CD4-positive, CD25-positive, alpha-beta regulatory T cell (primary cell): ENCODE results near the gene EEF1E1. TPM values are rescaled to one million over a fixed set of nuclear protein-coding genes. Genes with fewer than 3 reads are reported as not detected.
"Not testable (repeated sequence)": the region's sequence is repeated elsewhere in the genome, so short reads cannot be mapped to it uniquely, and the experiment has no call there.

Experiments used
- ATAC-seq, 2 donors: fragments of 150-1000 bp; cut with Tn5 transposase; one replicate each; pipeline ENCODE4 v1.10.0; 2021; ENCODE audit warnings: low read depth in 2 of 2, moderate number of reproducible peaks in 2 of 2, moderate library complexity in 1 of 2
- DNase-seq, 3 donors: peaks; one replicate each; pipeline versions ENCODE4 v3.0.0 to v3.0.0-alpha.2; 2012 to 2022; ENCODE audit warnings: mixed read lengths in 1 of 3
- H3K27ac ChIP-seq: one replicate; pipeline ENCODE4 v1.7.0; 2013; ENCODE audit warnings: mild to moderate bottlenecking, low read length; ENCODE audit not compliant: insufficient read depth, poor library complexity, severe bottlenecking
- H3K27me3 ChIP-seq: one replicate; pipeline ENCODE4 v1.7.0; 2013; ENCODE audit warnings: low read length; ENCODE audit not compliant: control insufficient read depth, insufficient read depth
- H3K36me3 ChIP-seq: one replicate; pipeline ENCODE4 v1.7.0; 2013; ENCODE audit warnings: mild to moderate bottlenecking, low read length, moderate library complexity; ENCODE audit not compliant: control insufficient read depth, insufficient read depth
- H3K4me1 ChIP-seq: 2 replicates; pipeline ENCODE4 v1.7.0; 2013; ENCODE audit warnings: mild to moderate bottlenecking, low read length; ENCODE audit not compliant: insufficient read depth, control insufficient read depth, poor library complexity, severe bottlenecking
- H3K4me3 ChIP-seq: one replicate; pipeline ENCODE4 v1.7.0; 2013; ENCODE audit warnings: low read depth, mild to moderate bottlenecking, low read length, moderate library complexity
- H3K9me3 ChIP-seq, 2 experiments: 1 replicate in 1 of 2; 2 replicates in 1 of 2; pipeline ENCODE4 v1.7.0; 2013; ENCODE audit warnings: low read length in 2 of 2, mild to moderate bottlenecking in 1 of 2, moderate library complexity in 1 of 2; ENCODE audit not compliant: control insufficient read depth in 2 of 2
- H3K27ac Mint-ChIP-seq, 3 donors: one replicate each; pipeline ENCODE4 v1.8.0; 2020 to 2022; ENCODE audit warnings: mild to moderate bottlenecking in 3 of 3, mixed read lengths in 3 of 3, moderate library complexity in 2 of 3
- H3K27me3 Mint-ChIP-seq: one replicate; pipeline ENCODE4 v1.8.0; 2022; ENCODE audit warnings: mild to moderate bottlenecking, mixed read lengths
- H3K36me3 Mint-ChIP-seq: one replicate; pipeline ENCODE4 v1.8.0; 2020; ENCODE audit warnings: mixed read lengths
- H3K4me1 Mint-ChIP-seq, 4 donors: one replicate each; pipeline ENCODE4 v1.8.0; 2020 to 2022; ENCODE audit warnings: mixed read lengths in 4 of 4, mild to moderate bottlenecking in 1 of 4
- H3K4me3 Mint-ChIP-seq, 4 donors: one replicate each; pipeline ENCODE4 v1.8.0; 2020 to 2022; ENCODE audit warnings: mild to moderate bottlenecking in 4 of 4, mixed read lengths in 4 of 4, moderate library complexity in 3 of 4
- H3K9me3 Mint-ChIP-seq, 7 donors: one replicate each; pipeline ENCODE4 v1.8.0; 2020 to 2022; ENCODE audit warnings: mixed read lengths in 7 of 7, mild to moderate bottlenecking in 3 of 7, moderate library complexity in 2 of 7
- polyA plus RNA-seq, 4 donors: library from polyadenylated mRNA; unstranded; fragments of 300-500 nt; fragmentation: Illumina TruSeq; gene quantifications; one replicate each; pipeline ENCODE4 v1.2.3, GENCODE V29; 2021
- total RNA-seq: library from RNA; stranded (reverse); gene quantifications from one replicate; pipeline ENCODE4 v1.2.3, GENCODE V29; 2022

EEF1E1 gene
- total and polyA plus RNA-seq, 5 donors from 2014 or later, result 13.1 to 68.9 (median 59.1) TPM

GRCh38 chr6:8059129-8059528 is 43.2 kb downstream of the EEF1E1 start:
- ATAC-seq (no peak), DNase-seq (peak in 2 of 3 donors; percentile 9 to 40)
- peaks cover 32% of the 10 kb centered on the region for H3K36me3 ChIP-seq
- H3K4me3 ChIP-seq, result no peak overlapping the region
- Mint-ChIP-seq H3K4me3 (no peak overlapping the region), H3K9me3 (no peaks in the 10 kb centered on the region), H3K27ac (no peak overlapping the region), H3K36me3 (peaks cover 22% of the 10 kb centered on the region), H3K27me3 (no peaks in the 10 kb centered on the region), H3K4me1 (peaks cover 15 to 29% (median 23%) of the 10 kb centered on the region in 4 donors)
- peaks cover 7% of the 10 kb centered on the region for H3K4me1 ChIP-seq
- H3K27ac ChIP-seq, result no peak overlapping the region
- no peaks in the 10 kb centered on the region for H3K9me3 ChIP-seq
- no peaks in the 10 kb centered on the region for H3K27me3 ChIP-seq

- Histone ChIP-seq H3K4me3 (no peak overlapping the region), H3K27ac (no peak overlapping the region), H3K4me1 (no peaks in the 10 kb centered on the region), H3K9me3 (no peaks in the 10 kb centered on the region), H3K36me3 (peaks cover 34% of the 10 kb centered on the region), H3K27me3 (no peaks in the 10 kb centered on the region)
- DNase-seq (no peak), ATAC-seq (no peak)
- H3K9me3 Mint-ChIP-seq, result no peaks in the 10 kb centered on the region
- H3K27ac Mint-ChIP-seq, result no peak overlapping the region
- H3K27me3 Mint-ChIP-seq, result no peaks in the 10 kb centered on the region
- H3K4me1 Mint-ChIP-seq, result peaks cover 14 to 24% (median 17%) of the 10 kb centered on the region in 4 donors
- peaks cover 22% of the 10 kb centered on the region for H3K36me3 Mint-ChIP-seq
- no peak overlapping the region for H3K4me3 Mint-ChIP-seq
These were observed 44.6 kb downstream of the EEF1E1 start for GRCh38 chr6:8057793-8058192.

- no peaks in the 10 kb centered on the region for H3K9me3 Mint-ChIP-seq
- no peaks in the 10 kb centered on the region for H3K27me3 Mint-ChIP-seq
- H3K4me3 Mint-ChIP-seq, result no peak overlapping the region
- no peak overlapping the region for H3K27ac Mint-ChIP-seq
- Histone ChIP-seq H3K27me3 (no peaks in the 10 kb centered on the region), H3K9me3 (no peaks in the 10 kb centered on the region), H3K27ac (no peak overlapping the region), H3K4me3 (no peak overlapping the region), H3K4me1 (no peaks in the 10 kb centered on the region), H3K36me3 (peaks cover 36% of the 10 kb centered on the region)
- DNase-seq (no peak), ATAC-seq (no peak)
- peaks cover 22% of the 10 kb centered on the region for H3K36me3 Mint-ChIP-seq
- peaks cover 8 to 19% (median 15%) of the 10 kb centered on the region in 4 donors for H3K4me1 Mint-ChIP-seq
These were observed 45.1 kb downstream of the EEF1E1 start for GRCh38 chr6:8057263-8057662.

- Histone ChIP-seq H3K27ac (no peak overlapping the region), H3K4me1 (no peaks in the 10 kb centered on the region), H3K9me3 (no peaks in the 10 kb centered on the region), H3K4me3 (no peak overlapping the region), H3K36me3 (peaks cover 31% of the 10 kb centered on the region), H3K27me3 (no peaks in the 10 kb centered on the region)
- H3K27ac Mint-ChIP-seq, result no peak overlapping the region
- H3K36me3 Mint-ChIP-seq, result peaks cover 25% of the 10 kb centered on the region
- no peaks in the 10 kb centered on the region for H3K9me3 Mint-ChIP-seq
- H3K4me3 Mint-ChIP-seq, result no peak overlapping the region
- H3K4me1 Mint-ChIP-seq, result peaks cover 0 to 13% (median 10%) of the 10 kb centered on the region in 4 donors
- H3K27me3 Mint-ChIP-seq, result no peaks in the 10 kb centered on the region
- DNase-seq, result no peak
- ATAC-seq, result no peak
These were observed 48.1 kb downstream of the EEF1E1 start for GRCh38 chr6:8054276-8054675.

GRCh38 chr6:8047541-8048292 is 54.6 kb downstream of the EEF1E1 start:
- H3K36me3 ChIP-seq, result peaks cover 7% of the 10 kb centered on the region
- H3K27me3 ChIP-seq, result no peaks in the 10 kb centered on the region
- peak overlapping the region in 1 of 3 donors; percentile 59 for H3K27ac Mint-ChIP-seq

GRCh38 chr6:8045769-8046168 is 56.6 kb downstream of the EEF1E1 start:
- not testable (repeated sequence) for ATAC-seq, H3K4me3 Mint-ChIP-seq

More at GRCh38 chr6:8047541-8048292, 54.6 kb downstream of the EEF1E1 start:
- Mint-ChIP-seq H3K27me3 (no peaks in the 10 kb centered on the region), H3K9me3 (peaks cover 0 to 12% (median 4%) of the 10 kb centered on the region in 7 donors), H3K4me3 (no peak overlapping the region), H3K4me1 (peaks cover 7 to 18% (median 12%) of the 10 kb centered on the region in 4 donors), H3K36me3 (peaks cover 49% of the 10 kb centered on the region)
- DNase-seq (no peak), ATAC-seq (no peak)
- H3K27ac ChIP-seq, result no peak overlapping the region
- no peaks in the 10 kb centered on the region for H3K4me1 ChIP-seq
- H3K9me3 ChIP-seq, result no peaks in the 10 kb centered on the region
- H3K4me3 ChIP-seq, result no peak overlapping the region

GRCh38 chr6:8043221-8043620 is 59.1 kb downstream of the EEF1E1 start:
- DNase-seq (no peak), ATAC-seq (no peak)
- peaks cover 63% of the 10 kb centered on the region for H3K36me3 Mint-ChIP-seq
- no peak overlapping the region for H3K27ac ChIP-seq
- no peaks in the 10 kb centered on the region for H3K4me1 ChIP-seq
- H3K27ac Mint-ChIP-seq, result peak overlapping the region in 2 of 3 donors; percentile 2 to 51
- H3K4me3 Mint-ChIP-seq, result no peak overlapping the region
- H3K36me3 ChIP-seq, result peaks cover 25% of the 10 kb centered on the region
- no peaks in the 10 kb centered on the region for H3K27me3 ChIP-seq
- peaks cover 2 to 12% (median 8%) of the 10 kb centered on the region in 7 donors for H3K9me3 Mint-ChIP-seq
- H3K4me3 ChIP-seq, result no peak overlapping the region
- H3K4me1 Mint-ChIP-seq, result peaks cover 2 to 34% (median 17%) of the 10 kb centered on the region in 4 donors
- H3K9me3 ChIP-seq, result no peaks in the 10 kb centered on the region
- no peaks in the 10 kb centered on the region for H3K27me3 Mint-ChIP-seq

More at GRCh38 chr6:8045769-8046168, 56.6 kb downstream of the EEF1E1 start:
- peaks cover 5 to 20% (median 12%) of the 10 kb centered on the region in 4 donors for H3K4me1 Mint-ChIP-seq
- not testable (repeated sequence) for DNase-seq, H3K27me3 ChIP-seq, H3K27ac ChIP-seq, H3K27me3 Mint-ChIP-seq, H3K27ac Mint-ChIP-seq, H3K4me1 ChIP-seq, H3K36me3 ChIP-seq, H3K9me3 ChIP-seq, H3K4me3 ChIP-seq
- H3K9me3 Mint-ChIP-seq, result peaks cover 0 to 12% (median 4%) of the 10 kb centered on the region in 7 donors
- peaks cover 52% of the 10 kb centered on the region for H3K36me3 Mint-ChIP-seq
